Measurements from ENCODE around the gene FNDC11. TPM values are rescaled to one million over a fixed set of nuclear protein-coding genes. Genes with fewer than 3 reads are reported as not detected.

Gene FNDC11
- polyA plus RNA-seq, 1 donor: 0.34 TPM

DNA sequence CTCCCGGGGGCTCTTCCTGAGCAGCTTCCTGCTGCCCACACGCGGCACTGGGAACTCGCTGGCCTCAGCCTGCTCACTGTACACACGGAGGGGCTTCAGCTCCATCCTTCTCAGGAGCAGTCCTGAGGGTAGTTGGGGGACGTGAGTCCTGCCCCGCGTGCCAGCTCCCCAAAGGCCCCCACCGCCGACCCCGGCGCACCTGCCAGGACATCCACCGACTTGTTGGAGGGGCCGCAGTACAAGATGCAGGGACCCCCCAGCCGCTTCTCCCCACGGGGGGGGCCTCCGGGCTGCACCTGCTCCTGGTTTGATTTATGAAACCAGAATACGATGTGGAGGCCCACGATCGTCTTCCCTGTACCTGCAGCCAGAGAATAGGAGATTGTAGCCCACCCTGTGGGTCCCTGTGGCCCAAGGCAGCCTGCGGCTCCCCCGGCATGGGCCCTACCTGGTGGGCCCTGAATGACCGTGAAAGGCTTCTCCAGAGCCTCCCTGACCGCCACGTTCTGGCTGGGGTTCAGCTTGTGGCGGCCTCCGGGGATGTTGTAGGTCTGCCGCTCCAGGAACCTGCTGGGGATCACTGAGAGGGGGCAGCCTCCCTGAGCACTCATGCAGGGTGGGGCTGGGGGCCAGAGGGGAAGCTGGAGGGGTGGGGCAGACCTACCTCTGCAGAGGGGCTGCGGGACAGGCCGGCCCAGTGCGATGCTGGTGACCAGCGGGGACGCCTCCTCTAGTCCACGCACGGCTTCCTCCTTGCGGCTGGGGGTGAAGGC lies 7.9 kb downstream of the FNDC11 start:
- WGBS (ENCODE audit: insufficient coverage, low lambda C conversion rate): no CpG with 5 or more reads among the region's 36 CpGs
- Histone ChIP-seq H3K36me3 (ENCODE audit: control insufficient read depth, insufficient read depth, low read length) (peaks cover 49% of the 10 kb centered on the region), H3K4me1 (ENCODE audit: control insufficient read depth, insufficient read depth, low read length) (no peaks in the 10 kb centered on the region), H3K9me3 (ENCODE audit: control insufficient read depth, low read depth, low read length) (peaks cover 6% of the 10 kb centered on the region), H3K4me3 (ENCODE audit: low read length) (no peak overlapping the region), H3K27ac (ENCODE audit: low read length) (no peak overlapping the region), H3K27me3 (ENCODE audit: control insufficient read depth, insufficient read depth, low read length) (no peaks in the 10 kb centered on the region)
- no peak for DNase-seq

DNA sequence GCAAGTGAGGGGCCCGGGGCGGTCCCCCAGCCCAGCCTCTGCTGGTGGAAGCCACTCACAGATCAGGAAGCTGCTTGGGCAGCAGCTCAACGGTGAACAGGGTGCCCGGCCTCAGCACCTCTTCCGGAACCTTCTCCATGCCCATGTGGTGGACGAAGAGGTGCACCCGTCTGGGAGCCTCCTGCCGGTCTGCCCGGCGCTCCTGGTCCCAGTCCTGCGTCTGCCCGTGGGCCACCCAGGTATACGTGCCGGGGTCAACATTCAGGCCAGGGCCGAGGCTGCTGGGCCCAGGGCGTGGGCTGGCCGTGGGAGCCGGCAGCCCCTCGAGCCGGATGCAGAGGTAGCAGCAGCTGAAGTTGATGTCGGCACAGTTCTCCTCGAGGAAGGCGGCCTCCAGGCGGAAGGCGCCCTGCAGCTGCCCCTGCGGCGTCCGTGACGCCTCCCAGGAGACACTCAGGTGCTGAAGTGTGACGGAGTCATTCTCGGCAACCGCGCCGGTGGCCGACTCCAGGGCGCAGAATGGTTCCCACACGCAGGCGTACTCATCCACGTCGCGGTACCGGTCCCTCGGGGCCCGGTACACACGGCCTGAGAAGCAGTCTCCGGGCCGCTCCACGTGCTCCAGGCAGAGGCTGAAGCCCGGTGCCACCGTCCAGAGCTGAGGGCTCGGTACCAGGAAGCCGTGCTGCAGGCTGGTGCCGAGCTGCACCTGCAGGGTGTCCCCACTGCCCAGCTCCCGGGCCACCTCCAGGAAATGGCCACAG lies 8.7 kb downstream of the FNDC11 start:
- peaks cover 6% of the 10 kb centered on the region for H3K9me3 ChIP-seq (ENCODE audit: control insufficient read depth, low read depth, low read length)
- DNase-seq: no peak
- H3K36me3 ChIP-seq (ENCODE audit: control insufficient read depth, insufficient read depth, low read length): peaks cover 51% of the 10 kb centered on the region
- no CpG with 5 or more reads among the region's 54 CpGs for WGBS (ENCODE audit: insufficient coverage, low lambda C conversion rate)
- H3K4me3 ChIP-seq (ENCODE audit: low read length): no peak overlapping the region
- no peak overlapping the region for H3K27ac ChIP-seq (ENCODE audit: low read length)
- H3K27me3 ChIP-seq (ENCODE audit: control insufficient read depth, insufficient read depth, low read length): no peaks in the 10 kb centered on the region
- no peaks in the 10 kb centered on the region for H3K4me1 ChIP-seq (ENCODE audit: control insufficient read depth, insufficient read depth, low read length)

- H3K9me3 ChIP-seq (ENCODE audit: control insufficient read depth, low read depth, low read length): peaks cover 6% of the 10 kb centered on the region
- WGBS (ENCODE audit: insufficient coverage, low lambda C conversion rate): no CpG with 5 or more reads among the region's 55 CpGs
- H3K4me1 ChIP-seq (ENCODE audit: control insufficient read depth, insufficient read depth, low read length): no peaks in the 10 kb centered on the region
- DNase-seq: no peak
- no peak overlapping the region for H3K27ac ChIP-seq (ENCODE audit: low read length)
- peaks cover 51% of the 10 kb centered on the region for H3K36me3 ChIP-seq (ENCODE audit: control insufficient read depth, insufficient read depth, low read length)
- H3K27me3 ChIP-seq (ENCODE audit: control insufficient read depth, insufficient read depth, low read length): no peaks in the 10 kb centered on the region
- H3K4me3 ChIP-seq (ENCODE audit: low read length): no peak overlapping the region
Measured at GRCh38 chr20:63563225-63563935, 9.4 kb downstream of the FNDC11 start.

DNA sequence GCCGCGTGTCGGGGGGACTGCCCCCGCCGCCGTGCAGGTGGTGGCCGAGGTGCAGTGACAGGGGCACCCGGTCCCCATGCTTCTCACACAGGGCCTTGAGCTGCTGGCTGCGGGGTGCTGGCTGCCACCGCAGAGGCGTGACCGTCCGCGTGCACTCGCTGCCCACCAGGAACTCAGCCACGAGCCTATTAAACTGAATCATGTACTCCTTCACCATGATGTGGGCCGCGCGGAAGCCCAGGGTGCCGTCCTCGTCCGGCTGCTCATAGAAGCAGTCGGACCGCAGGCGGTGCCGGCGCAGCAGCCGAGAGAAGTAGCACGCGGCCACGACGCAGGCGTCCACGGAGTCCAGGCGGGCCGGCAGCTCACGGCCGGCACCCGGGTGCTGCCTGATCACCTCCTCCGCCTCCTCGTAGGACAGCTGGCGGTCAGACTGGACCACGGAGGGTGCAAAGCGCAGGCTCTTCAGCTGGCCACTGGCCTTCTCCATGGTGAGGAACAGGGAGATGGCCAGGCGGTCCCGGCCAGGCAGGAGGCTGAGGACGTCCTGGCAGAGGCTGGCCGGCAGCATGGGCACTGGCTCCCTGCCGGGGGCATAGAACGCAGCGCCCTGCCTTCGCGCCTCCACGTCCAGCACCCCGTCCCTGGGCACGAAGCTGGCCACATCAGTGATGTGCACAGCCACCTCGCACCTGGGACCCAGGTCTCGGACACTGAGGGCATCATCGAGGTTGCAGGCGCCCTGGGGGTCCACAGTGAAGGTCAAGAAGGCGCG lies 10.3 kb downstream of the FNDC11 start:
- H3K27me3 ChIP-seq (ENCODE audit: control insufficient read depth, insufficient read depth, low read length): no peaks in the 10 kb centered on the region
- peaks cover 6% of the 10 kb centered on the region for H3K9me3 ChIP-seq (ENCODE audit: control insufficient read depth, low read depth, low read length)
- H3K27ac ChIP-seq (ENCODE audit: low read length): no peak overlapping the region
- H3K36me3 ChIP-seq (ENCODE audit: control insufficient read depth, insufficient read depth, low read length): peaks cover 51% of the 10 kb centered on the region
- H3K4me3 ChIP-seq (ENCODE audit: low read length): no peak overlapping the region
- H3K4me1 ChIP-seq (ENCODE audit: control insufficient read depth, insufficient read depth, low read length): no peaks in the 10 kb centered on the region
- no peak for DNase-seq
- WGBS (ENCODE audit: insufficient coverage, low lambda C conversion rate): no CpG with 5 or more reads among the region's 62 CpGs

DNA sequence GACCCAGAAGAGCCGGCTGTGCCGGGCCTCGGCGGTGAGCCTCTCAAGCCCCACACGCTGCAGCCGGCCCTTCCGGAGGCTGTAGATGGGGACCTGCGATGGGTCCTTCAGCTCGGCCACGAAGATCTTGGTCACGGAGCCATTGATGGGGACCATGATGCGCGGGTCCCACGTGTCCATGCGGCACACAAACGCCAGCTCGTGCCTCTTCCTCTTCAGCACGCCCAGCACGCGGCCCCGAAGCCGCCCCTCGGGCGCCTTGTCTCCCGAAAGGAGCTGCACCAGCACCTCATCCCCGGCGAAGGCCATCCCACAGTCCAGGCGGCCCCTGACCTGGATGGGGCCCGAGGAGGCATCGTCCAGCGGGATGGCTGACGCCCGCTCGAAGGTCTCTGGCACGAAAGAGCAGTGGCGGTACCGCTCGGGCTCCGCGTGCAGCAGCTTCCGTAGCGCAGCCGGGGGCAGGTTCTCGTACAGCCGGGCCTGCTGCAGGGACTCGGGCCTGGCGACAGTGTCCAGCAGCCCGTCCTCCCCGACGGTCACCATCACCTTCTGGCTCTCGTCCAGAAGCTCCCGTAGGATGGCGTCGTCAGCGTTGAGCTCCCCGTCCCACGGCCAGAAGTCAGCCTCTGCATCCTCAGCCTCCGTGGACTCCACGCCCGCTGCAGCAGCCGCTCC lies 11.2 kb downstream of the FNDC11 start:
- Histone ChIP-seq H3K4me3 (ENCODE audit: low read length) (no peak overlapping the region), H3K4me1 (ENCODE audit: control insufficient read depth, insufficient read depth, low read length) (no peaks in the 10 kb centered on the region), H3K27me3 (ENCODE audit: control insufficient read depth, insufficient read depth, low read length) (no peaks in the 10 kb centered on the region), H3K9me3 (ENCODE audit: control insufficient read depth, low read depth, low read length) (peaks cover 6% of the 10 kb centered on the region), H3K27ac (ENCODE audit: low read length) (no peak overlapping the region), H3K36me3 (ENCODE audit: control insufficient read depth, insufficient read depth, low read length) (peaks cover 47% of the 10 kb centered on the region)
- no peak for DNase-seq
- no CpG with 5 or more reads among the region's 61 CpGs for WGBS (ENCODE audit: insufficient coverage, low lambda C conversion rate)

DNA sequence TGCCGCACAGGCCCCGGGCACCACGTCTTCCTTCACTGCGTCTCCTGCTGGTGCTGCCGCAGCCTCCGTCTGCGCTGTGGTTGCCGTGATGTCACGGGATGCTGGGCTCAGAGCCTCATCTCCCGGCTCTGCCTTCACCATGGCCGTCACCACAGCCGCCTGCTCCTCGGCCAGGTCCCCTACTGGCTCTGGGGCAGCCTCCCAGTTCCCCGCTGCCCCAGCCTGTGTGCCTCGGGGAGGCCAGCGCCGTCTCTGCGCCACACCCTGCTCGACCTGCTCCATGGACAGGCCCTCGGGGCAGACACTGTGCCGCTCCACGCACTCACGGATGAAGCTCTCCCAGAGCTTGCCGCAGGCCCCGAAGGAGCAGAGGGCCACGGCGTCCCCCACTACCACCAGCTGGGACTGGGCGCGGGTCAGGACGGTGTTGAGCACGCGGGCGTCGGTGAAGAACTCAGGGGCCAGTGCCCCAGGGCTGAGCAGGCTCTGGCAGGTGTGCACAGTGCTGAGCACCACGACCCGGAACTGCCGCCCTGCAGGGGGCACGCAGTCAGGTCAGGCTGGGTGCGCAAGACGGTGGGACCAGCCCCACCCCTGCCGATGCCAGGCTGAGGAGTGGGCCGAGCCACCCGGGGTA lies 11.9 kb downstream of the FNDC11 start:
- Histone ChIP-seq H3K36me3 (ENCODE audit: control insufficient read depth, insufficient read depth, low read length) (peaks cover 41% of the 10 kb centered on the region), H3K4me3 (ENCODE audit: low read length) (no peak overlapping the region), H3K4me1 (ENCODE audit: control insufficient read depth, insufficient read depth, low read length) (no peaks in the 10 kb centered on the region), H3K27ac (ENCODE audit: low read length) (no peak overlapping the region), H3K27me3 (ENCODE audit: control insufficient read depth, insufficient read depth, low read length) (no peaks in the 10 kb centered on the region), H3K9me3 (ENCODE audit: control insufficient read depth, low read depth, low read length) (peaks cover 6% of the 10 kb centered on the region)
- DNase-seq: no peak
- no CpG with 5 or more reads among the region's 43 CpGs for WGBS (ENCODE audit: insufficient coverage, low lambda C conversion rate)

GRCh38 chr20:63566395-63567135 lies 12.6 kb downstream of the FNDC11 start:
- H3K4me3 ChIP-seq (ENCODE audit: low read length): no peak overlapping the region
- peaks cover 6% of the 10 kb centered on the region for H3K9me3 ChIP-seq (ENCODE audit: control insufficient read depth, low read depth, low read length)
- no CpG with 5 or more reads among the region's 46 CpGs for WGBS (ENCODE audit: insufficient coverage, low lambda C conversion rate)
- H3K4me1 ChIP-seq (ENCODE audit: control insufficient read depth, insufficient read depth, low read length): no peaks in the 10 kb centered on the region
- H3K27ac ChIP-seq (ENCODE audit: low read length): no peak overlapping the region
- peaks cover 34% of the 10 kb centered on the region for H3K36me3 ChIP-seq (ENCODE audit: control insufficient read depth, insufficient read depth, low read length)
- no peak for DNase-seq
- no peaks in the 10 kb centered on the region for H3K27me3 ChIP-seq (ENCODE audit: control insufficient read depth, insufficient read depth, low read length)

- H3K4me3 ChIP-seq (ENCODE audit: low read length): no peak overlapping the region
- H3K9me3 ChIP-seq (ENCODE audit: control insufficient read depth, low read depth, low read length): peaks cover 6% of the 10 kb centered on the region
- no peaks in the 10 kb centered on the region for H3K27me3 ChIP-seq (ENCODE audit: control insufficient read depth, insufficient read depth, low read length)
- peaks cover 34% of the 10 kb centered on the region for H3K36me3 ChIP-seq (ENCODE audit: control insufficient read depth, insufficient read depth, low read length)
- WGBS (ENCODE audit: insufficient coverage, low lambda C conversion rate): no CpG with 5 or more reads among the region's 22 CpGs
- no peak overlapping the region for H3K27ac ChIP-seq (ENCODE audit: low read length)
- no peak for DNase-seq
- H3K4me1 ChIP-seq (ENCODE audit: control insufficient read depth, insufficient read depth, low read length): no peaks in the 10 kb centered on the region
Measured at GRCh38 chr20:63567136-63567385, 13.1 kb downstream of the FNDC11 start.

Data from large intestine (tissue), 3 donors.